Right atrium auricular region (tissue), 2 donors: ENCODE results near the gene ATCAY. TPM values are rescaled to one million over a fixed set of nuclear protein-coding genes. Genes with fewer than 3 reads are reported as not detected.

ENCODE experiments used
- DNase-seq: peaks from one replicate; pipeline ENCODE4 v3.0.0-alpha.2; 2019; ENCODE audit warnings: low spot score
- H3K27ac ChIP-seq, 2 donors: fragments of 200-600 bp; sonication (generic); 1 replicate in 1 of 2; 2 replicates in 1 of 2; pipeline ENCODE4 v1.5.1; 2016 to 2019
- H3K27me3 ChIP-seq, 2 donors: fragments of 200-600 bp; sonication (generic); one replicate each; pipeline versions ENCODE4 v1.5.1 to v1.6.0; 2017 to 2019
- H3K36me3 ChIP-seq: fragments of 200-600 bp; sonication (generic); one replicate; pipeline ENCODE4 v1.5.1; 2016
- H3K4me1 ChIP-seq, 2 donors: fragments of 200-600 bp; sonication (generic); one replicate each; pipeline versions ENCODE4 v1.5.1 to v1.6.0; 2017 to 2019
- H3K4me3 ChIP-seq, 2 donors: fragments of 200-600 bp; sonication (generic); 1 replicate in 1 of 2; 2 replicates in 1 of 2; pipeline ENCODE4 v1.5.1; 2017 to 2019; ENCODE audit warnings: mild to moderate bottlenecking in 1 of 2, moderate library complexity in 1 of 2
- H3K9me3 ChIP-seq, 2 donors: fragments of 200-600 bp; sonication (generic); one replicate each; pipeline ENCODE4 v1.5.1; 2019
- CTCF ChIP-seq, 2 donors: fragments of 200-600 bp; sonication (generic); IDR thresholded peaks; one replicate each; pipeline ENCODE4 v1.5.1; 2019; ENCODE audit warnings: antibody characterized with exemption in 2 of 2
- total RNA-seq, 2 donors: library from RNA; depleted of rRNA; stranded (reverse); fragments of >200 nt; gene quantifications; one replicate each; pipeline ENCODE4 v1.1.0, GENCODE V29; 2016

The ATCAY gene
- total RNA-seq, 2 donors from 2014 or later, result not detected

DNA sequence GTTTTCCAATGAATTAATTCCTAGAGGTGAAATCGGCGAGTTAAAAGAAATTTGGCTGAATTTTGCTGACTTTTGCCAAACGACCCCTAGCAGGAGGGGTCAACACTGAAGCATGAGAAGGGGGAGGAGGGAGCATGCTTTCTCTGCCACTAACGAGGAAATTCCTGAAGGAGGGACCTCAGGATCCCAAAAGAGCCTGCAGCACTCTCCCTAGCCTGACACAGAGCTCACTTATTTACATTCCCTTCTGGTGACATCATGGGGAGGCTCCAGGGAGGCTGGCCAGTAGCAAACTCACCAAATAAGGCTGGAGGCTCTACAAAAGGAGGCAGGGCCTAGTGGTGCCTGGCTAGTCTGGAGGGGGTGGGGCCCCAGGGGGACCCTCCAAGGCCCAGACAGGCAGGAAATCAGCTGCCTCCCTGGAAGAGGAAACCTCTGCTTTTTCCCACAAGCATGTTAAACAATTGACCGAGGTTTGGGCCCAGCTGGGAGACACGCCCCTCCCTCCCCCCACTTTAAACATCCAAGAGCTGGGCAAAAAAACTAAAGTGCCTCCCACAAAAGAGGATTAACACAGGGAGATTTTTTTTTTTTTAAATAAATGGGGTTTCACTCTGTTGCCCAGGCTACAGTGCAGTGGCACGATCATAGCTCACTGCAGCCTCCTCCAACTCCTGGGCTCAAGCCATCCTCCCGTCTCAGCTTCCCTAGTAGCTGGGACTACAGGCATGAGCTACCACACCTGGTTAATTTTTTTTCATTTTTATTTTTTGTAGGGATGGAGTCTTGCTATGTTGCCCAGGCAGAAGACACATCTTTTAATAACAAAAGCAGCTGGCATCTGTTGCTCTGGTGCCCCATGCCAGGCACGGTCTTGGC lies 88.3 kb downstream of the ATCAY start:
- H3K36me3 ChIP-seq, result peaks cover 51% of the 10 kb centered on the region
- peak overlapping the region; percentile 99 to 100 for H3K27ac ChIP-seq
- no peak for TF ChIP-seq CTCF (IDR thresholded peaks at IDR 0.05)
- H3K4me3 ChIP-seq, result peak overlapping the region; percentile 4 to 95
- peaks cover 0 to 63% of the 10 kb centered on the region in 2 donors for H3K4me1 ChIP-seq
- no peaks in the 10 kb centered on the region for H3K9me3 ChIP-seq
- no peaks in the 10 kb centered on the region for H3K27me3 ChIP-seq
- DNase-seq, result peak; percentile 97

GRCh38 chr19:3969435-3970312 lies 89.2 kb downstream of the ATCAY start:
- H3K27ac ChIP-seq, result peak overlapping the region; percentile 99 to 100
- H3K9me3 ChIP-seq, result no peaks in the 10 kb centered on the region
- DNase-seq, result no peak
- peak in 1 of 2 donors; percentile 23 for TF ChIP-seq CTCF (IDR thresholded peaks at IDR 0.05)
- H3K4me3 ChIP-seq, result peak overlapping the region; percentile 95 to 99
- H3K4me1 ChIP-seq, result peaks cover 0 to 59% of the 10 kb centered on the region in 2 donors
- H3K36me3 ChIP-seq, result peaks cover 42% of the 10 kb centered on the region
- no peaks in the 10 kb centered on the region for H3K27me3 ChIP-seq

GRCh38 chr19:3970313-3970807 lies 89.9 kb downstream of the ATCAY start:
- H3K4me1 ChIP-seq, result peaks cover 0 to 54% of the 10 kb centered on the region in 2 donors
- H3K9me3 ChIP-seq, result no peaks in the 10 kb centered on the region
- peaks cover 40% of the 10 kb centered on the region for H3K36me3 ChIP-seq
- DNase-seq, result no peak
- no peak for TF ChIP-seq CTCF (IDR thresholded peaks at IDR 0.05)
- H3K27ac ChIP-seq, result peak overlapping the region; percentile 99 to 100
- H3K27me3 ChIP-seq, result no peaks in the 10 kb centered on the region
- peak overlapping the region; percentile 95 to 99 for H3K4me3 ChIP-seq

GRCh38 chr19:3970808-3971598 lies 90.5 kb downstream of the ATCAY start, which contains the start of gene DAPK3:
DAPK3 (minus strand) TSS chr19:3971099; CDS start chr19:3969735, 1,364 bp downstream.
- Histone ChIP-seq H3K4me3 (peak within 1 kb of the TSS; percentile 95 to 99), H3K27ac (peak within 1 kb of the TSS; percentile 99 to 100), H3K9me3 (no peaks in the 10 kb centered on the region), H3K4me1 (peaks cover 0 to 48% of the 10 kb centered on the region in 2 donors), H3K27me3 (no peaks in the 10 kb centered on the region), H3K36me3 (peaks cover 40% of the 10 kb centered on the region)
- peak; percentile 99 for DNase-seq
- TF ChIP-seq CTCF (IDR thresholded peaks at IDR 0.05), result peak in 1 of 2 donors; percentile 18

- Histone ChIP-seq H3K27me3 (no peaks in the 10 kb centered on the region), H3K36me3 (peaks cover 53% of the 10 kb centered on the region), H3K27ac (no peak overlapping the region), H3K4me3 (no peak overlapping the region), H3K4me1 (peaks cover 0 to 6% of the 10 kb centered on the region in 2 donors), H3K9me3 (no peaks in the 10 kb centered on the region)
- DNase-seq, result no peak
- TF ChIP-seq CTCF (IDR thresholded peaks at IDR 0.05), result no peak
Measured at GRCh38 chr19:3975144-3975543, 94.7 kb downstream of the ATCAY start.
